GM19452 (cell line): ENCODE data around the gene TAF11L12.
"Not testable (repeated sequence)": the region's sequence is repeated elsewhere in the genome, so short reads cannot be mapped to it uniquely, and the experiment has no call there.

Experiments used
- ATAC-seq: cut with Tn5 transposase; IDR thresholded peaks from one replicate; pipeline ENCODE4 v1.9.1; 2021; ENCODE audit not compliant: unreplicated experiment

TAF11L12 gene

DNA sequence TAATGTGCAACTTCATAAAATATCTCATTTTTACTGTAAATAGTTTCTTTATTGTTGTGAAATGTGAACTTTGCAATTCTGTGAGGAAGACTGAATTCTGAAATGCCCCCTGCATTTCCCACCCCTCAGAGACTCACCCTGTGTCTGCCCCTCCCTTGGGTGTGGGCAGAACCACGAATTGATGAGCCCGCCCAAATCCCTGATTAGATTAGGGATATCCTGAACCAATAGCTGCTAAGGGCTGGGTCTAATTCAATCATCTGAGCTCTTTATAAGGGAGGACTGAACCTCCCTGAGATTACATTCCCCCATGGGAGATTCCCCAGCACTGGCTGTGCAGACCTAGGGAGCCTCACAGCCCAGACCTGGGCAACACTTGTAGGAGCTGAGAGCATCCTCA is at the start of gene TAF11L12:
TSS of gene TAF11L12 (plus strand) at position 301 of the 400 bp plus-strand sequence.
- ATAC-seq = not testable (repeated sequence)

DNA sequence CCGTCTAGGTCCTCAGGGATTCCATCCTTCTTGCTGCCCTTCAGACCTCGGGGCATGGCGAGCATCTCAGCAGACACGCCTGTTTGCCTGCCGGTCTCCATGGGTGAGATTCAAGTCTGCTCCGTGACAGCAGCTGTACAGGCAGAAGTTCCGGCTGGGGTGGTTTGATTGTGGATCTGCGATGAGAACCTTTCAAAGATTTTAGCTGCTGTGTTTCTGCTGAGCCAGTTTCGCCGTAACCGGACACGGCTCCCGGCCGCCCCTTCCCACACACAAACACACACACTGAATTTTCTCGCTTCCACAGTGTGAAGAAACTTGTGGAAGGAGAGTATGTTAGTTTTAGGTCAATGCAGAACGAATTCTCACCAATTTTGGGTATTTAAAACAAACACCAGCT is 24.5 kb upstream of the TAF11L12 start, which contains the start of gene TAF11L7:
TSS of gene TAF11L7 (minus strand) at position 101 of the 400 bp plus-strand sequence.
- not testable (repeated sequence) for ATAC-seq

DNA sequence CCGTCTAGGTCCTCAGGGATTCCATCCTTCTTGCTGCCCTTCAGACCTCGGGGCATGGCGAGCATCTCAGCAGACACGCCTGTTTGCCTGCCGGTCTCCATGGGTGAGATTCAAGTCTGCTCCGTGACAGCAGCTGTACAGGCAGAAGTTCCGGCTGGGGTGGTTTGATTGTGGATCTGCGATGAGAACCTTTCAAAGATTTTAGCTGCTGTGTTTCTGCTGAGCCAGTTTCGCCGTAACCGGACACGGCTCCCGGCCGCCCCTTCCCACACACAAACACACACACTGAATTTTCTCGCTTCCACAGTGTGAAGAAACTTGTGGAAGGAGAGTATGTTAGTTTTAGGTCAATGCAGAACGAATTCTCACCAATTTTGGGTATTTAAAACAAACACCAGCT is 19.3 kb upstream of the TAF11L12 start, which contains the start of gene TAF11L8:
TSS of gene TAF11L8 (minus strand) at position 101 of the 400 bp plus-strand sequence.
- ATAC-seq = not testable (repeated sequence)

- not testable (repeated sequence) for ATAC-seq
These were observed 15.9 kb upstream of the TAF11L12 start, which contains the start of gene TAF11L9 for GRCh38 chr5:17594255-17594654. Gene TAF11L9, minus strand, starts transcription at chr5:17594394.

GRCh38 chr5:17597728-17598127 is 12.5 kb upstream of the TAF11L12 start, which contains the start of gene TAF11L10:
Gene TAF11L10, minus strand, starts transcription at chr5:17597828.
- not testable (repeated sequence) for ATAC-seq

DNA sequence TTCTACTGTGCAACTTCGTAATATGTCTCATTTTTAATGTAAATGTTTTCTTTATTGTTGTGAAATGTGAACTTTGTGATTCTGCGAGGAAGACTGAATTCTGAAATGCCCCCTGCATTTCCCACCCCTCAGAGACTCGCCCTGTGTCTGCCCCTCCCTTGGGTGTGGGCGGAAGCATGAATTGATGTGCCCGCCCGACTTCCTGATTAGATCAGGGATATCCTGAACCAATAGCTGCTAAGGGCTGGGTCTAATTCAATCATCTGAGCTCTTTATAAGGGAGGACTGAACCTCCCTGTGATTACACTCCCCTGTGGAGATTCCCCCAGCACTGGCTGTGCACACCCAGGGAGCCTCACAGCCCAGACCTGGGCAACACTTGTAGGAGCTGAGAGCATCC is 6.3 kb upstream of the TAF11L12 start, which contains the start of gene TAF11L11:
TSS of gene TAF11L11 (plus strand) at position 304 of the 400 bp plus-strand sequence.
- ATAC-seq = not testable (repeated sequence)

DNA sequence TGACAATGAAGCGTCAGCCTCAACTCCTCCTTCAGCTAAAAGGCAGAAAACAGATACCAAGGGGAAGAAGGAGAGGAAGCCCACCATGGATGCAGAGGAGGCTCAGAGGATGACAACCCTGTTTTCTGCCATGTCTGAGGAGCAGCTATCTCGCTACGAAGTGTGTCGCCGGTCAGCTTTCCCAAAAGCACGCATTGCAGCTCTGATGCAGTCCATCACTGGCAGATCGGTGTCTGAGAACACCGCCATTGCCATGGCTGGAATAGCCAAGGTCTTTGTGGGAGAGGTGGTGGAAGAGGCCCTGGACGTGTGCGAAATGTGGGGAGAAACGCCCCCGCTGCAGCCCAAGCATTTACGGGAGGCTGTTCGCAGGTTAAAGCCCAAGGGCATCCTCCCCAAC is 5.2 kb upstream of the TAF11L12 start:
- no peak for ATAC-seq

DNA sequence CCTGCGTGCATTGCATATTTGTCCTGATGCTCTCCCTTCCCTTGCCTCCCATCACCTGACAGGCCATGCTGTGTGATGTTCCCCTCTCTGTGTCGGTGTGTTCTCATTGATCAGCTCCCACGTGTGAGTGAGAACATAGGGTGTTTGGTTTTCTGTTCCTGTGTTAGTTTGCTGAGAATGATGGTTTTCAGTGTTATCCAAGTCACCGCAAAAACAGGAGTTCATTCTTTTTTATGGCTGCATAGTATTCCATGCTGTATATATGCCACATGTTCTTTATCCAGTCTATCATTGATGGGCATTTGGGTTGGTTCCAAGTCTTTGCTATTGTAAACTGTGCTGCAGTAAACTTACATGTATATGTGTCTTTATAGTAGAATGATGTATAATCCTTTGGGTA is 2.7 kb upstream of the TAF11L12 start:
- ATAC-seq = not testable (repeated sequence)

DNA sequence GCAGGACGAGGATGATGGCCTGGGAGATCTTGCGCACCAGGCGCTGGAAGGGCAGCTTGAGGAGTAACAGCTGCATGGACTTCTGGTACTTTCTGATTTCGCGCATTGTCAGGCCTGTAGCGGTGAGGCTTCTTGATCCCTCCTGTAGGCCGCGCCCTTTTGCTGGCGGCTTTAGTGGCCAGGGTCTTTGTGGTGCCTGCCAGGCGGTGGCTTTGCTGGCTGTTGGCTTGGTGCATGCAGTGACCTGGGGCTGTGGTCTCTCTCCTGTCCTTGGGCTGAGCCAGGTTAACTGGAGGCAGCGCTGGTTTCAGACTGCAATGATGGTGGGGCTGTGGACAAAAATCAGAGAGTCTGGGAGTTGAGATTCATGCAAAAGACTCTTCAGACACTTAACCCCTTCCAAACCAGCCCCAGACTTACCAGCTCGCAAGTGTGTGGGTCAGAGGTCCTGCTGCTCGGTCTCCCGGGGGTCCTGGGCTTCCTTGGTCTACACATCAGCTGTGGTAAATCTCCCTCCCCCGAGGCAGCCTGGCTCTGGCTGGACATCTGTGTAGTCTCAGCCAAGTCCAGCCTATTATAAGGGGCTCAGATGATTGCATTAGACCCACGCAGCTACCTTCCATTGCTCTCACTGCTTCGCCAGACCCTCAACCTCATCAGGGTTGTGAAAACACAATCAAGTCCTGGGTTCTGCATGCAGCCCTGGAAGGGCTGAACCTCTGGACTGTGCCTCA is 4.8 kb downstream of the TAF11L12 start:
- ATAC-seq = no peak

GRCh38 chr5:17619354-17619753 is 9.2 kb downstream of the TAF11L12 start:
- ATAC-seq = no peak

DNA sequence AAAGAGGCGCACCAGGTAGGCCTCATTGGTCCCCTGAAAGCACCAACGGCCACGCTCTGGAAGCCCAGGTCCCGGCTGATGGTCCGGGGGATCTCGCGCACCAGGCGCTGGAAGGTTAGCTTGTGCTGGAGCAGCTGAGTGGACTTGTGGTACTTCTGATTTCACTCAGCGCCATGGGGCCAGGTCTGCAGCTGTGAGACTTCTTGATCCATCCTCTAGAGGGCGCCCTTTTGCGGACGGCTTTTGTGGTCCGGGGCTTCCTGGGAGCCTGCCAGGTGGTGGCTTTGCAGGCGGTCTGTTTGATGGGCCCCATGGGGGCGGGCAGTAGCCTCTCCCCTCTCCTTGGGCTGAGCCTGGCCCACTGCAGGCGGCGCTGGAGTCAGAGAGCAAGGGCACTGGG is 10.4 kb downstream of the TAF11L12 start:
- no peak for ATAC-seq

GRCh38 chr5:17625686-17626085 is 15.5 kb downstream of the TAF11L12 start:
- no peak for ATAC-seq

DNA sequence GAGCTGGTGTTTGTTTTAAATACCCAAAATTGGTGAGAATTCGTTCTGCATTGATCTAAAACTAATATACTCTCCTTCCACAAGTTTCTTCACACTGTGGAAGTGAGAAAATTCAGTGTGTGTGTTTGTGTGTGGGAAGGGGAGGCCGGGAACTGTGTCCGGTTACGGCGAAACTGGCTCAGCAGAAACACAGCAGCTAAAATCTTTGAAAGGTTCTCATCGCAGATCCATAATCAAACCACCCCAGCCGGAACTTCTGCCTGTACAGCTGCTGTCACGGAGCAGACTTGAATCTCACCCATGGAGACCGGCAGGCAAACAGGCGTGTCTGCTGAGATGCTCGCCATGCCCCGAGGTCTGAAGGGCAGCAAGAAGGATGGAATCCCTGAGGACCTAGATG is 21.6 kb downstream of the TAF11L12 start, which contains the start of gene TAF11L13:
TSS of gene TAF11L13 (plus strand) at position 301 of the 400 bp plus-strand sequence.
- not testable (repeated sequence) for ATAC-seq

GRCh38 chr5:17634160-17634559 is 24.0 kb downstream of the TAF11L12 start, which contains the start of gene TAF11L14:
Gene TAF11L14, plus strand, starts transcription at chr5:17634460.
- ATAC-seq = no peak

GRCh38 chr5:17649232-17649631 is 39.0 kb downstream of the TAF11L12 start:
- ATAC-seq = not testable (repeated sequence)

GRCh38 chr5:17655201-17655759 is 45.1 kb downstream of the TAF11L12 start:
- ATAC-seq = not testable (repeated sequence)

DNA sequence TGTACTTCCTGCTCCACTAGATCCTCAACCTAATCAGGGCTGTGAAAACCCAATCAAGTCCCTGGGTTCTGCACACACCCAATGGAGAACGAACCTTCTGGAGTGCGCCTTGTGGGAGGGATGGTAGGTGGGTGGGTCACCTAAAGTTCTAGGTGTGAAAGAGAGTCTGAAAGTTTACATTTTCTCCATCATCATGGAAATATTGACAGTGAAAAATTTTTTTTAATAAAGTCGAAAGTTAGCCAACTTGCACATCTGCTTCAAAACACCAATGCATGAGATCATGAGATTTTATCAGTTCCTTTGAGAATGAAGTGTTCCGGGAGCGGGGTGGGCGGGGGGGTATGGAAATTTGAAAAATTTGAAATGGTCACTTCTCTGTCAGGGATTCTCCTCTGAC is 45.7 kb downstream of the TAF11L12 start:
- no peak for ATAC-seq
